Osteoblast (primary cell): ENCODE results near the gene TMEM97. TPM values are rescaled to one million over a fixed set of nuclear protein-coding genes. Genes with fewer than 3 reads are reported as not detected.
A peak's percentile ranks its signal among the peaks of the same experiment; 100 is the strongest.

Experiments used
- DNase-seq: peaks from one replicate; pipeline ENCODE4 v3.0.0; 2011; ENCODE audit warnings: low spot score, mixed read lengths; ENCODE audit not compliant: insufficient read length; ENCODE audit errors: missing footprints
- H2AFZ ChIP-seq: 2 replicates; pipeline ENCODE4 v1.6.0; 2011; ENCODE audit warnings: mild to moderate bottlenecking, low read length
- H3K27ac ChIP-seq: 2 replicates; pipeline ENCODE4 v1.5.1; 2011; ENCODE audit warnings: mild to moderate bottlenecking, low read depth, low read length, moderate library complexity
- H3K27me3 ChIP-seq: 2 replicates; pipeline ENCODE4 v1.6.0; 2012; ENCODE audit warnings: mild to moderate bottlenecking, control low read depth, inconsistent platforms, low read length, moderate library complexity; ENCODE audit not compliant: insufficient read depth
- H3K36me3 ChIP-seq: 2 replicates; pipeline ENCODE4 v1.5.1; 2011; ENCODE audit warnings: mild to moderate bottlenecking, low read length, control low read depth, moderate library complexity; ENCODE audit not compliant: insufficient read depth
- H3K4me1 ChIP-seq: 2 replicates; pipeline ENCODE4 v1.5.1; 2011; ENCODE audit warnings: mild to moderate bottlenecking, low read length, control low read depth, moderate library complexity; ENCODE audit not compliant: insufficient read depth
- H3K4me2 ChIP-seq: 2 replicates; pipeline ENCODE4 v1.6.0; 2011; ENCODE audit warnings: mild to moderate bottlenecking, low read length; ENCODE audit not compliant: insufficient read depth
- H3K4me3 ChIP-seq: fragments of 200-600 bp; sonication (generic); 3 replicates; pipeline ENCODE4 v1.5.1; 2012; ENCODE audit warnings: mild to moderate bottlenecking, low read length, inconsistent platforms; ENCODE audit not compliant: insufficient read depth
- H3K79me2 ChIP-seq: 2 replicates; pipeline ENCODE4 v1.6.0; 2012; ENCODE audit warnings: mild to moderate bottlenecking, low read length, control low read depth, inconsistent platforms; ENCODE audit not compliant: insufficient read depth
- H3K9me3 ChIP-seq: 2 replicates; pipeline ENCODE4 v1.5.1; 2011; ENCODE audit warnings: low read depth, low read length, control low read depth
- H4K20me1 ChIP-seq: 2 replicates; pipeline ENCODE4 v1.6.0; 2012; ENCODE audit warnings: mild to moderate bottlenecking, low read length, control low read depth; ENCODE audit not compliant: insufficient read depth
- CTCF ChIP-seq: IDR thresholded peaks from 2 replicates; pipeline ENCODE4 v1.5.1; 2011; ENCODE audit warnings: mild to moderate bottlenecking, low read depth, low read length, moderate library complexity; ENCODE audit errors: extremely low read depth
- total RNA-seq: library from RNA; depleted of rRNA; stranded (reverse); fragments of >200 nt; gene quantifications from 2 replicates; pipeline ENCODE4 v1.2.3, GENCODE V29; 2012

Gene TMEM97
- total RNA-seq, 1 donor: 20.6 TPM

GRCh38 chr17:28368306-28368831, 49.4 kb downstream of the TMEM97 start:
- no peak for TF ChIP-seq CTCF
- no peak overlapping the region for H2AFZ ChIP-seq
- no peaks in the 10 kb centered on the region for H3K9me3 ChIP-seq
- DNase-seq: peak; percentile 57
- H3K4me3 ChIP-seq: no peak overlapping the region
- peaks cover 13% of the 10 kb centered on the region for H3K27me3 ChIP-seq
- peaks cover 2% of the 10 kb centered on the region for H3K36me3 ChIP-seq
- H4K20me1 ChIP-seq: peaks cover 11% of the 10 kb centered on the region
- no peaks in the 10 kb centered on the region for H3K79me2 ChIP-seq
- no peak overlapping the region for H3K27ac ChIP-seq
- no peak overlapping the region for H3K4me2 ChIP-seq
- peaks cover 7% of the 10 kb centered on the region for H3K4me1 ChIP-seq

GRCh38 chr17:28368915-28369683, 50.1 kb downstream of the TMEM97 start:
- Histone ChIP-seq H3K79me2 (no peaks in the 10 kb centered on the region), H3K4me2 (no peak overlapping the region), H3K9me3 (no peaks in the 10 kb centered on the region), H3K4me3 (no peak overlapping the region), H3K4me1 (peaks cover 7% of the 10 kb centered on the region), H3K27me3 (peaks cover 16% of the 10 kb centered on the region), H2AFZ (no peak overlapping the region), H4K20me1 (peaks cover 14% of the 10 kb centered on the region), H3K36me3 (no peaks in the 10 kb centered on the region), H3K27ac (no peak overlapping the region)
- DNase-seq: peak; percentile 73
- TF ChIP-seq CTCF: no peak

- H3K27ac ChIP-seq: no peak overlapping the region
- H3K4me3 ChIP-seq: no peak overlapping the region
- DNase-seq: peak; percentile 75
- no peaks in the 10 kb centered on the region for H3K9me3 ChIP-seq
- H3K4me1 ChIP-seq: peaks cover 7% of the 10 kb centered on the region
- H4K20me1 ChIP-seq: peaks cover 14% of the 10 kb centered on the region
- peaks cover 16% of the 10 kb centered on the region for H3K27me3 ChIP-seq
- no peak overlapping the region for H3K4me2 ChIP-seq
- no peaks in the 10 kb centered on the region for H3K36me3 ChIP-seq
- no peak for TF ChIP-seq CTCF
- no peak overlapping the region for H2AFZ ChIP-seq
- H3K79me2 ChIP-seq: no peaks in the 10 kb centered on the region
These were observed 50.7 kb downstream of the TMEM97 start for GRCh38 chr17:28369684-28370034.

- H3K9me3 ChIP-seq: no peaks in the 10 kb centered on the region
- peaks cover 14% of the 10 kb centered on the region for H4K20me1 ChIP-seq
- H3K36me3 ChIP-seq: no peaks in the 10 kb centered on the region
- peak within 1 kb of the TSS; percentile 65 for H3K4me3 ChIP-seq
- H3K27me3 ChIP-seq: peaks cover 16% of the 10 kb centered on the region
- no peak within 1 kb of the TSS for H3K27ac ChIP-seq
- no peak for TF ChIP-seq CTCF
- DNase-seq: peak; percentile 78
- no peaks in the 10 kb centered on the region for H3K79me2 ChIP-seq
- no peak within 1 kb of the TSS for H2AFZ ChIP-seq
- peak within 1 kb of the TSS; percentile 79 for H3K4me2 ChIP-seq
- H3K4me1 ChIP-seq: peaks cover 7% of the 10 kb centered on the region
These were observed 51.2 kb downstream of the TMEM97 start, which contains the start of gene VTN for GRCh38 chr17:28370035-28370743. Gene VTN, minus strand, starts transcription at chr17:28370307. Its CDS starts 104 bp downstream, at chr17:28370203.
